Endothelial cell of hepatic sinusoid (primary cell): Measurements from ENCODE around the gene CCDC106.

Experiments
- in situ Hi-C: cut with HindIII; loops from 2 replicates; pipeline ENCODE4 v1.10.0; 2017; ENCODE audit warnings: low sequenced_read_pairs

The CCDC106 gene

GRCh38 chr19:55613930-55614710 lies 33.9 kb upstream of the CCDC106 start:
- in situ Hi-C loops: no loop called here

- in situ Hi-C loops: no loop called here
Observed at GRCh38 chr19:55614711-55615542, 33.1 kb upstream of the CCDC106 start.

GRCh38 chr19:55615543-55616394 lies 32.2 kb upstream of the CCDC106 start:
- in situ Hi-C loops: no loop called here

GRCh38 chr19:55616395-55616875 lies 31.6 kb upstream of the CCDC106 start:
- in situ Hi-C loops: no loop called here

- in situ Hi-C loops: no loop called here
Observed at GRCh38 chr19:55617426-55617825, 30.6 kb upstream of the CCDC106 start.

- in situ Hi-C loops: no loop called here
Observed at GRCh38 chr19:55618426-55618825, 29.6 kb upstream of the CCDC106 start.

GRCh38 chr19:55619286-55619685 lies 28.7 kb upstream of the CCDC106 start:
- in situ Hi-C loops: no loop called here

GRCh38 chr19:55620410-55621204 lies 27.4 kb upstream of the CCDC106 start:
- in situ Hi-C loops: loop anchor here (5.0 kb wide), 3 partner anchors 108 to 403 kb away; no protein-coding TSS in a partner anchor

- in situ Hi-C loops: loop anchor here (5.0 kb wide), 3 partner anchors 109 to 404 kb away; no protein-coding TSS in a partner anchor
Observed at GRCh38 chr19:55621205-55621672, 26.8 kb upstream of the CCDC106 start.

GRCh38 chr19:55621673-55622231 lies 26.3 kb upstream of the CCDC106 start:
- in situ Hi-C loops: loop anchor here (5.0 kb wide), 3 partner anchors 109 to 404 kb away; no protein-coding TSS in a partner anchor

- in situ Hi-C loops: loop anchor here (5.0 kb wide), 3 partner anchors 110 to 405 kb away; no protein-coding TSS in a partner anchor
Observed at GRCh38 chr19:55622242-55622969, 25.6 kb upstream of the CCDC106 start.

- in situ Hi-C loops: loop anchor here (5.0 kb wide), 3 partner anchors 111 to 406 kb away; no protein-coding TSS in a partner anchor
Observed at GRCh38 chr19:55623130-55623529, 24.9 kb upstream of the CCDC106 start.

GRCh38 chr19:55623561-55623960 lies 24.5 kb upstream of the CCDC106 start:
- in situ Hi-C loops: loop anchor here (5.0 kb wide), 3 partner anchors 111 to 406 kb away; no protein-coding TSS in a partner anchor

- in situ Hi-C loops: loop anchor here (5.0 kb wide), 3 partner anchors 112 to 407 kb away; no protein-coding TSS in a partner anchor
Observed at GRCh38 chr19:55624109-55625003, 23.7 kb upstream of the CCDC106 start, which contains the start of gene ZNF784. TSS of gene ZNF784 (minus strand) at chr19:55624566. CDS start at chr19:55624561, 5 bp downstream.

GRCh38 chr19:55625004-55625326 lies 23.0 kb upstream of the CCDC106 start:
- in situ Hi-C loops: no loop called here

- in situ Hi-C loops: no loop called here
Observed at GRCh38 chr19:55626350-55626749, 21.7 kb upstream of the CCDC106 start.

- in situ Hi-C loops: no loop called here
Observed at GRCh38 chr19:55632463-55632834, 15.6 kb upstream of the CCDC106 start.
